Lower leg skin (tissue), 3 donors: ENCODE measurements around the gene KCNJ4.

ENCODE experiments used
- CTCF ChIP-seq, 3 donors: fragments of 450-650 bp; IDR thresholded peaks; one replicate each; pipeline ENCODE4 v1.5.1; 2016; ENCODE audit warnings: antibody characterized with exemption in 3 of 3, mild to moderate bottlenecking in 3 of 3, moderate library complexity in 2 of 3
- POLR2A ChIP-seq, 2 donors: fragments of 450-650 bp; IDR thresholded peaks; one replicate each; pipeline ENCODE4 v1.6.1; 2016 to 2017; ENCODE audit warnings: antibody characterized with exemption in 2 of 2, mild to moderate bottlenecking in 1 of 2, moderate library complexity in 1 of 2

DNA sequence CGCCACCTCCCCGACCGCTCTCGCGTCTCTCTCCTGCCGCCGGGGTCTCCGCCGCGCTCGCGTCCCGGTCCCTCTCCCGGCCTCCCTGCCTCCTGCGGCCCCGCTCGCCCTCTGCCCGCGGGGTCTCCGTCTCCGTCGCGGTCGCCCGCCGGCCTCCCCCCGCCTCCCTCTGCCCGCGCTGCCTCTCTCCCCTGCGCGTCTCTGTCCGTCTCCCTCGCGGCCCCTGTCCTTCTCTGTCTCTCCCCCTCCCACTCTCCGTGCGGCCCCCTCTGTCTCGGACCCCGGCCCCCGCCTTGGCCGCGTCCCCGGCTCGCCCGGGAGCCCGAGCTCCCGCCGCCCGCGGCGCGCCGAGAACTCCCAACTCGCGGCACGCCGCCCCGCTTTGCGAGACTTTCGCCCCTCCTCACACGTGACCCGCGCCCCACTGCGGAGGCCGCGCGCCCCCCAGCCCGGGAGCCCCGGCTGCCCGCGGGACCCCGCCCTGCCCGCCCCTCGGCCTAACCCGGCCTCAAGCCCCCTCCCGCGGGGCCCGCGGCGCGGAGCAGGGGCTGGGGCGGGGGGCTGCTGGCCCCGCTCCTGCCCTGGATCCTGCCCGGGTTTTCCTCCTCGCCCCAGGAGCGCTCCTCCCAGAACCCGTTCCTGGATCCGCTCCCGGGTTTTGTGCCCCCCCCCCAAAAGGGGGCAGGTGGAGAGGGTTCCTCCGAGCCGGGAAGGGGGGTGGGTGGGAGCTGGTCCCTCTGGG lies 702 bp upstream of the KCNJ4 start:
- TF ChIP-seq CTCF (IDR thresholded peaks at IDR 0.05) (no peak), POLR2A (IDR thresholded peaks at IDR 0.05) (no peak)
